GM12865 (cell line): Measurements from ENCODE around the gene UNG.
A peak's percentile ranks its signal among the peaks of the same experiment; 100 is the strongest.

ENCODE experiments used
- DNase-seq: peaks from one replicate; pipeline ENCODE4 v3.0.0; 2010; ENCODE audit warnings: low read depth
- H3K4me3 ChIP-seq: 2 replicates; pipeline ENCODE4 v1.5.1; 2011; ENCODE audit warnings: mild to moderate bottlenecking, low read depth, low read length, control low read depth
- CTCF ChIP-seq: IDR thresholded peaks from 2 replicates; pipeline ENCODE4 v1.5.1; 2011; ENCODE audit warnings: low read length, control low read depth, low read depth, inconsistent platforms; ENCODE audit not compliant: insufficient read depth; ENCODE audit errors: missing control alignments

The UNG gene

GRCh38 chr12:109098651-109099050 is 1.3 kb downstream of the UNG start:
- TF ChIP-seq CTCF = no peak
- DNase-seq = no peak
- peak overlapping the region; percentile 91 for H3K4me3 ChIP-seq

- no peak for DNase-seq
- no peak overlapping the region for H3K4me3 ChIP-seq
Measured at GRCh38 chr12:109099431-109100020, 2.1 kb downstream of the UNG start.

GRCh38 chr12:109100741-109101140 is 3.3 kb downstream of the UNG start:
- no peak for TF ChIP-seq CTCF
- DNase-seq = no peak

More at GRCh38 chr12:109099431-109100020, 2.1 kb downstream of the UNG start:
- TF ChIP-seq CTCF = no peak

GRCh38 chr12:109102491-109102890 is 5.1 kb downstream of the UNG start:
- no peak overlapping the region for H3K4me3 ChIP-seq
- no peak for TF ChIP-seq CTCF
- no peak for DNase-seq

More at GRCh38 chr12:109100741-109101140, 3.3 kb downstream of the UNG start:
- H3K4me3 ChIP-seq = no peak overlapping the region

- no peak for TF ChIP-seq CTCF
Measured at GRCh38 chr12:109105176-109105575, 7.8 kb downstream of the UNG start.

GRCh38 chr12:109109746-109110350 is 12.5 kb downstream of the UNG start:
- no peak for TF ChIP-seq CTCF
- no peak overlapping the region for H3K4me3 ChIP-seq

More at GRCh38 chr12:109105176-109105575, 7.8 kb downstream of the UNG start:
- H3K4me3 ChIP-seq = no peak overlapping the region
- DNase-seq = no peak

More at GRCh38 chr12:109109746-109110350, 12.5 kb downstream of the UNG start:
- no peak for DNase-seq
